Gastroesophageal sphincter (tissue), 4 donors: ENCODE measurements around the gene VGF. TPM values are rescaled to one million over a fixed set of nuclear protein-coding genes. Genes with fewer than 3 reads are reported as not detected.
"Not testable (repeated sequence)": the region's sequence is repeated elsewhere in the genome, so short reads cannot be mapped to it uniquely, and the experiment has no call there.

Experiments used
- ATAC-seq: fragments of 150-250 bp; one replicate; pipeline ENCODE4 v1.9.1; 2016; ENCODE audit warnings: mild to moderate bottlenecking, moderate library complexity
- H3K27ac ChIP-seq, 4 donors: fragments of 200-600 bp; sonication (generic) in 3 of 4; 1 replicate in 3 of 4; 2 replicates in 1 of 4; pipeline ENCODE4 v1.5.1; 2016 to 2019
- H3K27me3 ChIP-seq: fragments of 200-600 bp; sonication (generic); one replicate; pipeline ENCODE4 v1.5.1; 2019
- H3K36me3 ChIP-seq, 2 donors: fragments of 200-600 bp; sonication (generic); one replicate each; pipeline ENCODE4 v1.5.1; 2019; ENCODE audit warnings: control low read depth in 1 of 2
- H3K4me1 ChIP-seq, 3 donors: fragments of 200-600 bp; sonication (generic); 1 replicate in 2 of 3; 2 replicates in 1 of 3; pipeline ENCODE4 v1.5.1; 2016 to 2019; ENCODE audit warnings: control low read depth in 2 of 3
- H3K4me3 ChIP-seq, 2 donors: fragments of 200-600 bp; sonication (generic); one replicate each; pipeline ENCODE4 v1.5.1; 2019; ENCODE audit warnings: mild to moderate bottlenecking in 1 of 2, moderate library complexity in 1 of 2
- H3K9me3 ChIP-seq, 3 donors: fragments of 200-600 bp; sonication (generic); one replicate each; pipeline ENCODE4 v1.5.1; 2017 to 2019; ENCODE audit warnings: control low read depth in 2 of 3
- EP300 ChIP-seq: sonication (generic); formaldehyde crosslinking; IDR thresholded peaks from one replicate; pipeline ENCODE4 v1.6.1; 2017; ENCODE audit warnings: antibody characterized with exemption, mild to moderate bottlenecking
- POLR2A ChIP-seq, 2 donors: fragments of 450-650 bp; IDR thresholded peaks; one replicate each; pipeline ENCODE4 v1.6.1; 2017; ENCODE audit warnings: antibody characterized with exemption in 2 of 2, mild to moderate bottlenecking in 2 of 2, moderate library complexity in 1 of 2
- POLR2AphosphoS5 ChIP-seq: sonication (generic); formaldehyde crosslinking; IDR thresholded peaks from one replicate; pipeline ENCODE4 v1.6.1; 2017; ENCODE audit warnings: antibody characterized with exemption
- WGBS, 2 donors: methylation state at CpG; one replicate each; pipeline ENCODE4 v1.1.5; 2018; ENCODE audit warnings: low coverage in 1 of 2; 5-methylcytosine and 5-hydroxymethylcytosine counted together
- total RNA-seq, 4 donors: library from RNA; depleted of rRNA; stranded (reverse); fragments of >200 nt; gene quantifications; one replicate each; pipeline ENCODE4 v1.1.0, GENCODE V29; 2016
- TF ChIP-seq, protein P1 (sequence below), 4 experiments: fragments of 200-600 bp in 2 of 4; fragments of 450-650 bp in 2 of 4; sonication (generic) in 1 of 4; IDR thresholded peaks; one replicate each; pipeline ENCODE4 v1.5.1; 2017 to 2019; ENCODE audit warnings: antibody characterized with exemption in 4 of 4, mild to moderate bottlenecking in 2 of 4, moderate library complexity in 2 of 4

The VGF gene
- total RNA-seq, 4 donors from 2014 or later = 0.25 to 0.27 TPM; not detected in 2

DNA sequence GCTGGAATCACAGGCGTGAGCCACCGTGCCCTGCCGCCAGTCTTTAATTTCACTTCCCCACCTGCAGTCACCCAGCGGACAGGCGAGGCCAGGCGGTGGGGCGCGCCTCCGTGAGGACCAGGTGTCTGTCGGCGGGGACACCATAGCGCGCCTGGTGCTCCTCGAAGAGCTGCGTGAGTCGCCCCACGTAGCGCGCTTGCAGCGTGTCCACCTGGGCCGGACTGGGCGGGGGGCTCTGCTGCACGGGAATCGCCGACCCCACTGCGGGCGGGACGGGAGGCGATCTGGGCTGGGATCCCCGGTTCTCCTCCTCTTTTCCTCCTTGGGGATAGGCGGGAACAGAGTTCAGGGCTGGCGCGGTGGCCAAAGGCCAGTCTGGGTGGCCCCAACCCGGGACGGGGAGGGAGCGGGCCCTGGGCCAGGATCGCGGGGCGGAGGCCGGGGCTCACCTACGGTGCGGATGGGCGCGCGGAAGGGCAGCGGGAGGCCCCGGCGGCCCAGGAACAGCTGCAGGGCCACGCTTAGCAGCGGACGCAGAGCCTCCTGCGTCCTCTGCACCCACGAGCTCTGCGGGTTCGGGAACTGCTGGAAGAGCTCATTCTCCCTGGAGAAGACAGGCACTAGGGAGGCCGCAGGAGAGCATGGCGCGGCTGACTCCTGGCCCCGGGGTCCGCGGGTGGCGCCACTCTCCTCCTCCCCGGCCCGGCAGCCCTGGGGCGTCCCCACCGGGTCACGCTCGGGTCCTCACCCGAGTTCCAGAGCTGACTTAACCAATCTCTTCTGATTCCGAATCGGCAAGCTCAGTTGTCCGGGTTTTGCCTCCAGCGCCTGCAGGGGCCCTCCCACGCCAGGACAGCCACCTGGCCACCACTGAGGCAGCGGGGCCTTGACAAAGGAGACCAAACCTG lies 36.6 kb upstream of the VGF start:
- H3K36me3 ChIP-seq = peaks cover 0 to 14% of the 10 kb centered on the region in 2 donors
- no peaks in the 10 kb centered on the region for H3K9me3 ChIP-seq
- peak overlapping the region in 1 of 2 donors; percentile 25 for H3K4me3 ChIP-seq
- WGBS, 2 donors = 0 to 6% methylated on average over 3 to 10 of the region's 75 CpGs
- peaks cover 67% of the 10 kb centered on the region for H3K27me3 ChIP-seq
- no peak for TF ChIP-seq POLR2AphosphoS5
- no peak for TF ChIP-seq EP300
- TF ChIP-seq, protein P1, sequence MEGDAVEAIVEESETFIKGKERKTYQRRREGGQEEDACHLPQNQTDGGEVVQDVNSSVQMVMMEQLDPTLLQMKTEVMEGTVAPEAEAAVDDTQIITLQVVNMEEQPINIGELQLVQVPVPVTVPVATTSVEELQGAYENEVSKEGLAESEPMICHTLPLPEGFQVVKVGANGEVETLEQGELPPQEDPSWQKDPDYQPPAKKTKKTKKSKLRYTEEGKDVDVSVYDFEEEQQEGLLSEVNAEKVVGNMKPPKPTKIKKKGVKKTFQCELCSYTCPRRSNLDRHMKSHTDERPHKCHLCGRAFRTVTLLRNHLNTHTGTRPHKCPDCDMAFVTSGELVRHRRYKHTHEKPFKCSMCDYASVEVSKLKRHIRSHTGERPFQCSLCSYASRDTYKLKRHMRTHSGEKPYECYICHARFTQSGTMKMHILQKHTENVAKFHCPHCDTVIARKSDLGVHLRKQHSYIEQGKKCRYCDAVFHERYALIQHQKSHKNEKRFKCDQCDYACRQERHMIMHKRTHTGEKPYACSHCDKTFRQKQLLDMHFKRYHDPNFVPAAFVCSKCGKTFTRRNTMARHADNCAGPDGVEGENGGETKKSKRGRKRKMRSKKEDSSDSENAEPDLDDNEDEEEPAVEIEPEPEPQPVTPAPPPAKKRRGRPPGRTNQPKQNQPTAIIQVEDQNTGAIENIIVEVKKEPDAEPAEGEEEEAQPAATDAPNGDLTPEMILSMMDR (IDR thresholded peaks at IDR 0.05) = no peak
- no peak for TF ChIP-seq POLR2A (IDR thresholded peaks at IDR 0.05)
- no peak for ATAC-seq
- no peak overlapping the region for H3K27ac ChIP-seq
- H3K4me1 ChIP-seq = peaks cover 0 to 11% (median 8%) of the 10 kb centered on the region in 3 donors

DNA sequence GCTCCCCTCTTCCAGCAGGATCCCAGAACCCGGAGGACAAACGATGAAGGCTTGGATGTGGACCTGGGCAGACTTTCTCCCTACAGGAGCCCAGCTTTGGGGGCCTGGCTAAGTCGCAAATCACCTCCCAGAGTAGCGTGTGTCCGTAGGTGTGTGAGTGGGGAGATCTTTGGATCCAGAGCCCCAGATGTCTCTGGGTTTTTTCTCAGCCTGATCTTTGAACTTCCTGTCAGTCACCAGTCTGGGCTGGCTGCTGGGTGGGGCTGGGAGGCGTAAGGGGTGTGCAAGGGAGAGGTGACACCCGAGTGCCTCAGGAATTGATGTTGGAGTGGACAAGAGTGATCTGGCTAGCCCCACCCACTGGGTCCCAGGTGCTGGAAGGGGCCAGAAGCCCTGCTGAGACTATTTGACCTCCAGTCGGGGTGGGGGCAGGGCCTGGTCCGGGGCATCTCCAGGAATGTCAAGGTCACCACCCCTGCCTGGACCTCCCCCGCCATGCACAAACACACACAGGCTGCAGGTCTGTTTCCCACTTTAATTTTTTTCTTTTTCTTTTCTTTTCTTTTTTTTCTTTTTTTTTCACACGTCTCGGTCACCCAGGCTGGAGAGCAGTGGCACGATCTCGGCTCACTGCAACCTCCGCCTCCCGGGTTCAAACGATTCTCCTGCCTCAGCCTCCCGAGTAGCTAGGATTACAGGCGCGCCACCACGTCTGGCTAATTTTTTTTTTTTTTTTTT lies 35.7 kb upstream of the VGF start, which contains the start of gene MOGAT3:
Gene MOGAT3, minus strand, starts transcription at position 175 of the 738 bp plus-strand sequence. CDS start 182 bp downstream, outside the sequence.
- no peak for TF ChIP-seq POLR2AphosphoS5
- no peaks in the 10 kb centered on the region for H3K9me3 ChIP-seq
- no peak for ATAC-seq
- peaks cover 0 to 11% (median 8%) of the 10 kb centered on the region in 3 donors for H3K4me1 ChIP-seq
- peak within 1 kb of the TSS in 1 of 2 donors; percentile 25 for H3K4me3 ChIP-seq
- H3K36me3 ChIP-seq = peaks cover 0 to 4% of the 10 kb centered on the region in 2 donors
- H3K27me3 ChIP-seq = peaks cover 75% of the 10 kb centered on the region
- H3K27ac ChIP-seq = no peak within 1 kb of the TSS
- WGBS, 2 donors = 25 to 35% methylated on average over 12 to 16 of the region's 21 CpGs

DNA sequence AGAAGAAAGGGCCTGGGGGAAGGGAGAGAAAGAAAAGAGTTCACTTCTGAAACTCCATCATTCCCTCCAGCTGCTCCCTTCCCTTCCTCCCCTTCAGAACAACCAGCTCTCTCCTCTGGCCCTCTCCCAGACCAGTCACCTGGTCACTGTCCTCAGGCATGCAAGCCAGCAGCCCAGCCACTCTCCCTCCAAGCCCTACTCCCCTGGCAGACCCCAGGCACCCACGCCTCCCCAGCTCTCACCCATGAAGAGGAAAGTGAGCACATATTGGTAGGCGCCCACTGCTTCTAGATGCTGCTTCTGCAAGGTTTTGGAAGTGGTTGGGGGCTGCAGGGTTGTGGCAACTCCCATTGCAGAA lies 35.1 kb upstream of the VGF start:
- no CpG with 5 or more reads among the region's 2 CpGs for WGBS, 2 donors

DNA sequence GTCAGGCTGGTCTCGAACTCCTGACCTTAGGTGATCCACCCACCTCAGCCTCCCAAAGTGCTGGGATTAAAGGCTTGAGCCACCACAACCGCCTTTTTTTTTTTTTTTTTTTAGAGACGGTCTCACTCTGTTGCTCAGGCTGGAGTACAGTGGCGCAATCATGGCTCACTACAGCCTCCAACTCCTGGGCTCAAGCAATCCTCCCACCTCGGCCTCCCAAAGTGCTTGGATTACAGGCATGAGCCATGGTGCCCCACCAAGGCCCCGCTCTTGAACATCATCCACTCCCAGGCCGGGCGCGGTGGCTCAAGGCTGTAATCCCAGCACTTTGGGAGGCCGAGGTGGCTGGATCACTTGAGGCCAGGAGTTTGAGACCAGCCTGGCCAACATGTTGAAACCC lies 34.2 kb upstream of the VGF start:
- not testable (repeated sequence) for H3K36me3 ChIP-seq, H3K4me3 ChIP-seq, H3K9me3 ChIP-seq, ATAC-seq, H3K27ac ChIP-seq
- Histone ChIP-seq H3K4me1 (peaks cover 0 to 11% (median 8%) of the 10 kb centered on the region in 3 donors), H3K27me3 (peaks cover 90% of the 10 kb centered on the region)
- WGBS, 2 donors = 92 to 100% methylated on average over 1 to 3 of the region's 10 CpGs

More for the DNA sequence above, 35.1 kb upstream of the VGF start:
- no peak overlapping the region for H3K27ac ChIP-seq
- H3K4me3 ChIP-seq = no peak overlapping the region
- TF ChIP-seq POLR2A (IDR thresholded peaks at IDR 0.05) (no peak), EP300 (no peak)
- H3K36me3 ChIP-seq = no peaks in the 10 kb centered on the region
- peaks cover 0 to 11% (median 8%) of the 10 kb centered on the region in 3 donors for H3K4me1 ChIP-seq
- ATAC-seq = no peak
- H3K27me3 ChIP-seq = peaks cover 81% of the 10 kb centered on the region
- no peaks in the 10 kb centered on the region for H3K9me3 ChIP-seq

DNA sequence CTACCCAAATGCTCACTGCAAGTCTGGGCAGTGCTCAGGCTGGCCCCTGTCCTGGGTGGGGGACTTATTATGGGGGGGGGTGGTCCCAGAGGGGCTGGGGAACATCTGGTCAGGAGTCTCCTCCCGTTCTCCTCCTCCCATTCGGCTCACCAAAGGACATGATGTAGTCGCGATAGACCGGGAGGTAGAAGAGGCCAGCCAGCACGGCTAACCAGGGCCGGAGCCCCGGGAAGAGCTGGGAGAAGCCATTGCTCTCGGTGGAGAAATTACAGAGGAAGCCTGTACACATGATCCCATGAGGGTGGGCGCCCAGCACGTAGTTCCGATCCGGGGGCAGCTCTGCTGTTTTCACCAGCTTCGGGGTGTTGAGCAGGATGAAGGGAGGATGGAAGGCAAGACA lies 33.1 kb upstream of the VGF start:
- H3K4me3 ChIP-seq = no peak overlapping the region
- no peak overlapping the region for H3K27ac ChIP-seq
- 77 to 79% methylated on average over 4 to 5 of the region's 14 CpGs for WGBS, 2 donors
- no peak for TF ChIP-seq POLR2AphosphoS5
- TF ChIP-seq POLR2A (IDR thresholded peaks at IDR 0.05) = no peak
- TF ChIP-seq, protein P1 (IDR thresholded peaks at IDR 0.05) = no peak
- TF ChIP-seq EP300 = no peak
- no peaks in the 10 kb centered on the region for H3K36me3 ChIP-seq
- peaks cover 0 to 11% (median 8%) of the 10 kb centered on the region in 3 donors for H3K4me1 ChIP-seq
- no peaks in the 10 kb centered on the region for H3K9me3 ChIP-seq
- peaks cover 97% of the 10 kb centered on the region for H3K27me3 ChIP-seq
- no peak for ATAC-seq

DNA sequence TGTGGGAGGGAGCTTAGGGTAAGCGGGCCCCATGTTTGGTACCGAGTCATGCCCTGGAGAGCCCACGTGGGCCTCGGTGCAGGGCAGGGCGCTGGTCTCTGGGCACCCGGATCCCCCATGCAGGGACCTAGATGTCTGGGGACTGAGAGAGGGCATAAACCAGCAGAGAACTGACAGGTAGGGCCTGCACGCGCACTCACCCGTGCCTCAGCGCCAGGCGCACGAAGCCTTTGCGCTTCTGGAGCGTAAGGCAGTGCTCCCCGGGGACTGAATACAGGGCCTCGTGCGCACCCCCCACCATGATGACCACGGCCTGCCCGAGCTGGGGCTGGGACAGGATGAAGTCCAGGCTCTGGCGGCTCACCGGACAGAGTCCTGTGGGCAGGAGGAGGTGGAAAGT lies 32.6 kb upstream of the VGF start:
- peaks cover 97% of the 10 kb centered on the region for H3K27me3 ChIP-seq
- H3K4me3 ChIP-seq = no peak overlapping the region
- H3K36me3 ChIP-seq = no peaks in the 10 kb centered on the region
- H3K9me3 ChIP-seq = no peaks in the 10 kb centered on the region
- no peak for ATAC-seq
- no peak for TF ChIP-seq POLR2A (IDR thresholded peaks at IDR 0.05)
- no peak for TF ChIP-seq EP300
- TF ChIP-seq, protein P1 (IDR thresholded peaks at IDR 0.05) = no peak
- TF ChIP-seq POLR2AphosphoS5 = no peak
- WGBS, 2 donors = no CpG with 5 or more reads among the region's 21 CpGs
- peaks cover 0 to 11% (median 8%) of the 10 kb centered on the region in 3 donors for H3K4me1 ChIP-seq
- H3K27ac ChIP-seq = no peak overlapping the region
